ENCODE data around the gene EPC2.
"Not testable (repeated sequence)": the region's sequence is repeated elsewhere in the genome, so short reads cannot be mapped to it uniquely, and the experiment has no call there.

Gene EPC2

DNA sequence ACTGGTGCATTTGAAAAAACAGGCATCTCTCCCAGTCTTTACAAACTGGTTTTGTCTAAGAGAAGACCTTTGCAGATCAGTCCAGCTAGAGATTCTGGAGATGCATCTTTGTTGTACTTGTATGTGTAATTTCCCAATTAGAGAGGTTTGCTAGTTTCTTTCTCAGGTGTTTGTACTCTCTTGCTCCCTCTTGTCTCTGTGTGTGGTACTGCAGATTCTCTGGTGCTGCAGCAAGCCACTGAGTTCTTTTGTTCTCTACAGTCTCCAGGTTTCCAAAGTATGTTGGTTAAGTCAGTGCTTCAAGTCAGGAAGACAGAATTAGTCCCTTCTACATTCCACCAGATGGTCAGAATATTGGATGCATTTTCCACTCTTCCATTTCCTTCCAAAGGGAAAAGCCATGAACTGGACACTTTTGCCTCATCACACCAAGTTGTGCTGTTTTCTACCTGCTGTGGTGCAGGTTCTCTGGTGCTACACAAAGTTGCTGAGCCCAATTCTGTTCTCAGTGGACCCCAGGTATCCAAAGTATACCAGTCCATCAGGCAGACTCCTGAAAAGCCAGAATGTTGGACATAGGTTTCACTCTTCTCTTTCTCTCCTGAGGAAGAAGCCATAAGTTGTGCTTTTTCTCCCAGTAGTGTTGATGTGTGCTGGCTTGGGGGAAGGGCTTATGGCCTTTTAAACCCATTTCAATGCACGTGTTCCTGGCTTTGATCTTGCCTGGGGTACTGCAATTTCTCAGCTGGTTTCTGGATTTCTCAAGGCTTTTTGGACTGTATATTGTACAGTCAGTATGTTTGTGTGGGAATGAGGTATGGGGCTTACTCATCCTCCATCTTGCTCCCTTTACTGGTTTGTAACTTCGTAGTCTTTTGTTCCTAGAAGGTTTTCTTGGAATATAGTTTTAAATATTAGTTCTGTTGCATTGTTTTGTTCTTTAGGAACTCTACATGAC, 29.8 kb downstream of the EPC2 start:
- no peak for DNase-seq (ENCODE audit: low read depth)

DNA sequence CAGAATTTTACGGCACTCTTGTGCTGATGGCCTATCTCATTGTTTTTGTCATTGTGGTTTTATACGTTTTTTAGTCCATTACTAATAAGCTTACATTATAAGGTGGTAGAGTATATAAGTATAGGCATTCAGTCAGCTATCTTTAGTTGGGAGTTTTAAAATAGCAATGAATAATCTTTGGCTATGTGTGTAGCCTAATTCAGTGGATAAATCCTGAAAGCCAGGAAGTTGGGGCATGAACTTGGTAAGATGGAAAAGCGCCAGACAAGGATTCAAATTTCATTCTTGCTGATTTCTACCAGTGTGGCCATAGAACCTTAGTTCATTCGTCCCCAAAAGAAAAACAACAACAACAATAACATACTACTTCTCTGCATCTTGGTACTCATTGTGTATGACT, 31.2 kb downstream of the EPC2 start:
- DNase-seq (ENCODE audit: low read depth), result no peak

DNA sequence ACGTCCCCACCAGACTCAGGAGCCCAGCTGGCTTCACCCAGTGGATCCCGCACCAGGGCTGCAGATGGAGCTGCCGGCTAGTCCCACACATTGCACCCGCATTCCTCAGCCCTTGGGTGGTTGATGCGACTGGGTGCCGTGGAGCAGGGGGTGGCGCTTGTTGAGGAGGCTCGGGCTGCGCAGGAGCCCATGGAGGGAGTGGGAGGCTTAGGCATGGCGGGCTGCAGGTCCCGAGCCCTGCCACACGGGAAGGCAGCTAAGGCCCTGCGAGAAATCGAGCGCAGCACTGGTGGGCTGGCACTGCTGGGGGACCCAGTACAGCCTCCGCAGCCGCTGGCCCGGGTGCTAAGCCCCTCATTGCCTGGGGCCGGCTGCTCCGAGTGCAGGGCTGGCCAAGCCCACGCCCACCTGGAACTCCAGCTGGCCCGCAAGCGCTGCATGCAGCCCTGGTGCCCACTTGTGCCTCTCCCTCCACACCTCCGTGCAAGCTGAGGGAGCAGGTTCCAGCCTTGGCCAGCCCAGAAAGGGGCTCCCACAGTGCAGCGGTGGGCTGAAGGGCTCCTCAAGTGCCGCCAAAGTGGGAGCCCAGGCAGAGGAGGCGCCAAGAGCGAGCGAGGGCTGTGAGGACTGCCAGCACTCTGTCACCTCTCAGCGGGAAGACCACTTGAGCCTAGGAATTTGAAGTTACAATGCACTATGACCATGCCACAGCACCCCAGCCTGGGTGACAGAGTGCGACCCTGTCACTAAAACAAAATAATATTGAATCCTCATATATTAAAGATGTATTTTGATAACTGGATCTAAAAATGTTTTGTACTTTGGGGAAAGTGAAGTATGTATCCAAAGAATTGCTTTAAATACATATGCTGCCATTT, 34.0 kb downstream of the EPC2 start:
- DNase-seq (ENCODE audit: low read depth), result not testable (repeated sequence)

DNA sequence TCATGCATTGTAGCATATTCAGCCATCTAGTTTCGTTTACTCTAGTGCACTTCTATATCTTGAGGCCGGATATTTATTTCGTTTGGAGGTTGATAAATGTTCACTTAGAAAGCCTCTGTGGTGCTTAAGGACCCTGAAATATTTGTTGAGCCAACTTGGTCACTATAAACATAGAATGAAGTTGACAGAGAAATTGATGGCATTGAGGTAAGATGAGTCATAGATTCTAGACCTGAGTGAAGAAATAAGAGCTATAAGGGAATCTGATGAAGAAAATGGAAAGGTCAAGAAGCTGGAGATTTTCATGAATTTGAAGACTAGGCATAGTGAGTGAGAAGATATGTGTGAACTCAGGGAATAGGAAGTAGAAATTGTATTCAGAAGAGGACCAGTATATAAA, 35.9 kb downstream of the EPC2 start:
- DNase-seq (ENCODE audit: low read depth), result no peak

DNA sequence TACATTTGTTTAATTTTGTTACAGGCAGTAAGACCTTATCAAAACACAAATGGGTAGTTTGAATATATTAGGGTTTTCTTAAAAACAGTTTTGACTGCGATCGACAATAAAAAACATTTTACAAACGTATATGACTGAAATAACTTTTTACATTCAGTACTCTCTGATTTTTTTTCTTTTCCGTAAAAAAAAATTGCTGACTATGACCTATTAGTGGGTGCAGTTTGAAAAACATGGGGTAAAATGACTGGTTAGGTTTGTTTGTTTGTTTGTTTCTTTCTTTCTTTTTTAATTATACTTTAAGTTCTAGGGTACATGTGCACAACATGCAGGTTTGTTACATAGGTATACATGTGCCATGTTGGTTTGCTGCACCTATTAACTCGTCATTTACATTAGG, 36.9 kb downstream of the EPC2 start:
- DNase-seq (ENCODE audit: low read depth), result no peak

DNA sequence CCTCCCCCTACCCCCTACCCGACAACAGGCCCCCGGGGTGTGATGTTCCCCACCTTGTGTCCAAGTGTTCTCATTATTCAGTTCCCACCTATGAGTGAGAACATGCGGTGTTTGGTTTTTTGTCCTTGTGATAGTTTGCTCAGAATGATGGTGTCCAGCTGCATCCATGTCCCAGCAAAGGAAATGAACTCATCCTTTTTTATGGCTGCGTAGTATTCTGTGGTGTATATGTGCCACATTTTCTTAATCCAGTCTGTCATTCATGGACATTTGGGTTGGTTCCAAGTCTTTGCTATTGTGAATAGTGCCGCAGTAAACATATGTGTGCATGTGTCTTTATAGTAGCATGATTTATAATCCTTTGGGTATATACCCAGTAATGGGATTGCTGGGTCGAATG, 37.3 kb downstream of the EPC2 start:
- not testable (repeated sequence) for DNase-seq (ENCODE audit: low read depth)

DNA sequence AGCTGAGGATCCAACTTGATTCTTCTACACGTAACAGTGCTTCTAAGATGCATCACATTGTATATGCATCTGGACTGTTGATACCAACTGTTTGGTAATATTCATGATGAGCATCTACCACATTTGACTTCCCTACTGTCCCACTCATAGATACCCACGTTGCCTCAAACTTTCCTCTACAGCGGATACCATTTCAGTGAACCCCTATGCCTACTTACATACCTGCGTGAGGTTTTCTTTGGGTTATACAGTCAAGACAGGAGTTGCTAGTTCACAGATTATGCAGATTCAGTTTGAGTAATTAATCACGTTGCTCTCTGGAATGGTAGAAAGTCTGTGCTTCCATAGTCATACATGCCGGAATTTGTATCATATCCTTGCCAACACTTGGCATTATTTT, 40.0 kb downstream of the EPC2 start:
- no peak for DNase-seq (ENCODE audit: low read depth)

DNA sequence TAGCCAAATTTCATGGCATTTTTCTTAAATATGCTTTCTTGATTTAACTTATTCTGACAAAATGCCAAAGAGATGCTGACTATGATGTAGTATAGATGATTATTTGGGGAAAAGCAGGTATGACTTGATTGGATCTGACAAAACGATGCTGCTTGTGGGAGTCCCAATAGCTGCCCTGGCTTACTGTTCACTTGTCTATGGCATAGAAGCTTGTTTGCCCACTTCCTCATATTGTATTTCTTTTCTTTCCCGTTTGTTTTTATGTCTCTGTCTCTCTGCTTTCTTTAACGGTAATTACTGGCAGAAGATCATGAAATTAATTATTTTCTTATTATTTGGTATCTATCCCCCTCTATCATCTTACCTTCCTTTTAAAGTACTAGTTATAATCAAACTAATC, 43.0 kb downstream of the EPC2 start:
- DNase-seq (ENCODE audit: low read depth), result no peak

DNA sequence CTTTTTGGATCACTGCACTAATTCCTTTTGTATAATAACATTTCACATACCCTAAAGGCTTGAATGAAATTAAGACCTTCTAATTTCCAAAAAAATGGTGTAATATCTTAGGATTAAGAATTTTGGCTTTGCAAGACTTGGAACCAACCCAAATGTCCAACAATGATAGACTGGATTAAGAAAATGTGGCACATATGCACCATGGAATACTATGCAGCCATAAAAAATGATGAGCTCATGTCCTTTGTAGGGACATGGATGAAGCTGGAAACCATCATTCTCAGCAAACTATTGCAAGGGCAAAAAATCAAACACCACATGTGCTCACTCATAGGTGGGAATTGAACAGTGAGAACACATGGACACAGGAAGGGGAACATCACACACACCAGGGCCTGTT, 43.5 kb downstream of the EPC2 start:
- DNase-seq (ENCODE audit: low read depth), result not testable (repeated sequence)

DNA sequence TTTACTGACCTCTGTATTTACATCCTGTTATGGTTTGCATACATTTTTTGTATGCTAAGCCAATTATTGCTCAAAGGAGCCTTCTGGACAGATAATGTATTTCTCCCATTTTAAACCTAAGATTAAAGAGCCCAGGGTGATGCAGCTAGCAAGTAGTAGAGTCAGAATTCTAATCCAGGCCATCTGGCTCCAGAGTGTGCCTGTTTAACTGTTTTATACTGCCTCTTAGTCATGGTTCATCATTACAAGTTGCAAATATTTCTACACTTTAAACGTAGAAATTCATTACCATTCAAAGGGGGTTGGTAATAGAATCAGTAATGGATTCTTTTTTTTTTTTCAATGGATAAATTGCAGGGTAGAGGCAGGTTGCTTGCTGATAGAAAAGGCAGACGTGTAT, 52.4 kb downstream of the EPC2 start:
- no peak for DNase-seq (ENCODE audit: low read depth)

DNA sequence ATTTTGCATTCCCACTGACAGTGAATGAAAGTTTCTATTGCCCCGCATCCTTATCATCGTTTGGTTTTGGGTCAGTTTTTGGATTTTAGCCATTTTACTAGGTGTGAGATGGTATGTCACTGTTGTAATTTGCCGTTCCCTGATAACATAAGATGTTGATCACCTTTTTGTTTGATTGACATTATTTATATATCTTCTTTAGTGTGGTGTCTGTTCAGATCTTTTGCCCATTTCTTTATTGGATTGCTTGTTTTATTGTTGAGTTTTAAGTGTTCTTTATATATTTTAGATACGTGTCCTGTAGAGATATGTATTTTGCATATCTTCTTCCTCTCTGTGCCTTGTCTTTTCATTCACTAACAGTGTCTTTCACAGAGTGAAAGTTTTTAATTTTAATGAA, 55.3 kb downstream of the EPC2 start:
- no peak for DNase-seq (ENCODE audit: low read depth)

DNA sequence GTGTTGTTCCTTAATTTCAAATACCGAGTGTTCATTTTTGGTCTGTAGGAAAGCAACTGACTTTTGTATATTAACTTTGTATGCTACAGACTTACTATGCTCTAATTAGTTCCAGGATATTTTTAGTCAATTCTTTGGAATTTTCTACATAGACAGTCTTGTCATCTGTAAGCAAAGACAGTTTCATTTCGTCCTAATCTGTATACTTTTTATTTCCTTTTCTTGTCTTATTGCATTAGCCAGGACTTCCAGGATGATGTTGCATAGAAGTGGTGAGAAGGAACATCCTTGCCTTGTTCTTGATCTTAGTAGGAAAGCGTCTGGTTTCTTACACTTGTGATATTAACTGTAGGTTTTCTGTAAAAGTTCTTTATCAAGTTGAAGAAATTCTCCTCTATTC, 56.5 kb downstream of the EPC2 start:
- no peak for DNase-seq (ENCODE audit: low read depth)

DNA sequence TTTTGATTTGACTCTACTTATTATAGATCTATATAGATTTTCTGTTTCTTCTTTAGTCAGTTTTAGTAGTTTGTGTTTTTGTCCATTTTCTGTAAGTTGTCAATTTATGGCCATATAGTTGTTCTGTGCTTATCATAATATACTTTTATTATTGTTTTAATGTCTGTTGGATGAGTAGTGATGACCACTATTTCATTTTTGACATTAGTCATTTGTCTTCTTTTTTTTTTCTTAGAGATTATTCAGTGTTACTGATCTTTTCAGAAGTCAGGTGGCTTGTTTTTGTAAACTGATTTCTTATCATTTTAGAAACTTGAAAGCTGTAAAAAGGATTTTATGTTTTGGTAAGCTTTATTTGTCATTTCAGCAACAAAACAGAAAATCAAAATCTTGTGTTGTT, 57.3 kb downstream of the EPC2 start:
- no peak for DNase-seq (ENCODE audit: low read depth)

DNA sequence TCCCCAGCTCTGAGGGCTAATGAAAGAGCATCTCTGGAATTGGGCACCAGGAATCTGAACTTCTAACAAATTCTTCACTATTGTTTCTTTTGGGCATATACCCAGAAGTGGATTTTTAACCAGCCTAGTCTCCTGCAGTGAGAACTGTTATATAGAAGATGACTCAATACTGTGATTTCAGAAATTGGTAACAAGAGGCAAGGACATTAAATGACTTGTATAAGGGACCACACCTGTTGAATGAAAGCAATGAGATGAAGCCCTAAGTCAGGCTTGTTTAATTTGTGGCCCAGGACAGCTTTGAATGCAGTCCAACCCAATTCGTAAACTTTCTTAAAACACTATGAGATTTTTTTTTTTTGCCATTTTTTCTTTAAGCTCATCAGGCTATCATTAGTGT, 57.9 kb downstream of the EPC2 start:
- DNase-seq (ENCODE audit: low read depth), result no peak

DNA sequence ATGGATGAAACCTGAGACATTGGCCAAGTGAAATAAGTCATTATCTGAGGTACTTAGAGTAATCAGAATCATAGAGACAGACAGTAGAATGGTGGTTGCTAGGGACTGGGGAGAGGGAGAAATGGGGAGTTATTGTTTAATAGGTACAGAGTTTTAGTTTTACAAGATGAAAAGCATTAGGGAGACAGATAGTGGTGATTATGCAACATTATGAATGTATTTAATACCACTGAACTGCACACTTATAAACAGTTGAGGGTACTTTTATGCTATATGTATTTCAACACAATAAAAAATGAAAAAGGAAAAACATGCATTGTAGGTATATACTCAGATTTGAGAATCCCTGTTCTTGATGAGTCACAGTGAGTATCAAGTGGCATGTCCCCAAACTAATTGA, 59.7 kb downstream of the EPC2 start:
- DNase-seq (ENCODE audit: low read depth), result no peak

DNA sequence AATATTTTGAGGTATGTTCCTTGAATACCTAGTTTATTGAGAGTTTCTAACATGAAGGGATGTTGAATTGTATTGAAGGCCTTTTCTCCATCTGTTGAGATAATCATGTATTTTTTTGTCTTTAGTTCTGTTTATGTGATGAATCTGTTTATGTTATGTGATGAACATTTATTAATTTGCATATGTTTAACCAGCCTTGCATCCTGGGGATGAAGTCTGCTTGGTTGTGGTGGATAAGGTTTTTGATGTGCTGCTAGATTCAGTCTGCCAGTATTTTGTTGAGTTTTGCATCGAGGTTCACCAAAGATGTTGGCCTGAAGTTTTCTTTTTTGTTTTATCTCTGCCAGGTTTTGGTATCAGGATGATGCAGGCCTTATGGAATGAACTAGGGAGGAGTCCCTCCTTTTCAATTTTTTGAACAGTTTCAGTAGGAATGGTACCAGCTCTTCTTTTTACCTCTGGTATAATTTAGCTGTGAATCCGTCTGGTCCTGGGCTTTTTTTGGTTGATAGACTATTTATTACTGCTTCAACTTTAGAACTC, 71.9 kb downstream of the EPC2 start:
- DNase-seq (ENCODE audit: low read depth), result no peak

DNA sequence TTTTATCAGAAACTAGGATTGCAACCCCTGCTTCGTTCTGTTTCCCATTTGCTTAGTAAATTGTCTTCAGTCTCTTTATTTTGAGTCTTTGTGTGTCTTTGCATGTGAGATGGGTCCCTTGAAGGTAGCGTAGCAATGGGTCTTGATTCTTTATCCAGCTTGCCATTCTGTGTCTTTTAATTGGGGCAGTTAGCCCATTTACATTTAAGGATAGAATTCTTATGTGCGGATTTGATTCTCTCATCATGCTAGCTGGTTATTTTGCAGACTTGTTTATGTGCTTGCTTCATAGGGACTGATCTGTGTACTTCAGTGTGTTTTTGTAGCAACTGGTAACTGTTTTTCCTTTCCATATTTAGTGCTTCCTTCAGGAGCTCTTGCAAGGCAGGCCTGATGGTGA, 73.5 kb downstream of the EPC2 start:
- DNase-seq (ENCODE audit: low read depth), result no peak

DNA sequence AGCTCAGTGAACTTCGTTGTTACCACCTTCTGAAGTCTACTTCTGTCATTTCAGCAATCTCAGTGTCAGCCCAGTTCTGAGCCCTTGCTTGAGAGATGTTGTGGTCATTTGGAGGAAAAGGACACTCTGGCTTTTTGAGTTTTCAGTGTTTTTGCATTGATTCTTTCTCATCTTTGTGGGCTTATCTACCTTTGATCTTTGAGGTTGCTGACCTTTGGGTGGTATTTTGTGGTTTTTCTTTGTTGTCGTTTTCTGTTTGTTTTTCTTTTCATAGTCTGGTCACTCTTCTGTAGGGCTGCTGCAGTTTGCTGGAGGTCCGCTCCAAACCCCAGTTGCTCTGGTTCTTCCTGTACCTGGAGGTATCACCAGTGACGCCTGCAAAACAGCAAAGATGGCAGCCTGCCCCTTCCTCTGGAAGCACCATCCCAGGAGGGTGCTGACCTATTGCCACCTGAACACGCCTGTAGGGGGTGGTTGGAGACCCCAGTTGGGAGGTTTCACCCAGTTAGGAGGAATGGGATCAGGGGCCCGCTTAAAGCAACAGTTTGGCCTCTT, 74.7 kb downstream of the EPC2 start:
- DNase-seq (ENCODE audit: low read depth), result no peak

DNA sequence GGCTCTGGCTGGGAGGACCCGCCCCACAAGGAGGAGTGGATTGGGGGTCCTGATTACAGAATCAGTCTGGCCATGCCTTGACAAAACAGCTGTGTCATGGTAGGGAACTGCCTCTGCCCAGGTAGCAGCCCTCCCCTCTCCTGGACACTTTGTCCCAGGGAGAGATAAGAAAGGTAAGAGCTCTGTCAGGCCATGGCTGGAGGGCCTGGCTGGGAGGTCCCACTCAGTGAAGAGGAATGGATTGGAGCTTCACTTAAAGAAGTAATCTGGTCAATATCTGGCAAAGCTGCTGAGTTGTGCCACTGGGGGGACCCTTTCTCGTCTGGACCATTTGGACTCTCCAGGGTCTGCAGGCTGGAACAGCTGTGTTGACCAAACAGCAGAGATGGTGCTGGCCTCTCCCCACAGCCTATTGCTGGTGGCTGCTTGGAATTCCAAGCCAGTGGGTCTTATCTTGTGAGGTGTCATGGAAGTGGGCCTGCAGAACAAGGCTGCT, 75.4 kb downstream of the EPC2 start:
- DNase-seq (ENCODE audit: low read depth), result no peak

DNA sequence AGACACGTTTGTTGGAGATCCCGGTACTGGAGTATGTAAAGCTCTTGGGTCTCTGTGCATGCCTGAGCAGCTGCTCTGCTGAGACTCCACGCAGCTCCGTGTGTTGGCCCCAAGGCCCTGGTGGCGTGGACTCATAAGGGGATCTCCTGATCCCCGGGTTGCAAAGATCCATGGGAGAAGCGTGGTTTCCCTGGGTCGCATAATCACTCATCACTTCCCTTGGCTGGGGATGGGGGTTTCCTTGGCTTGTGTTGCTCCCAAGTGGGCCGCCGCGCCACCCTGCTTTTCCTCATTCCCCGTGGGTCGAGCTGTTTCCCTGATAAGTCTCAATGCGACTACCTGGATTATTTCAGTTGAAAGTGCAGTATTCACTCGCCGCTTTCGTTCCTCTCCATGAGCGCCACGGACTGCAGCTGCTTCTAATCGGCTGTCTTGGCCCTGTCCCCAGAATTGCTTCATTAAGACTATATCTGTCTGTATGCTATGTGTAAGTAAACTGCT, 76.0 kb downstream of the EPC2 start:
- DNase-seq (ENCODE audit: low read depth), result no peak

DNA sequence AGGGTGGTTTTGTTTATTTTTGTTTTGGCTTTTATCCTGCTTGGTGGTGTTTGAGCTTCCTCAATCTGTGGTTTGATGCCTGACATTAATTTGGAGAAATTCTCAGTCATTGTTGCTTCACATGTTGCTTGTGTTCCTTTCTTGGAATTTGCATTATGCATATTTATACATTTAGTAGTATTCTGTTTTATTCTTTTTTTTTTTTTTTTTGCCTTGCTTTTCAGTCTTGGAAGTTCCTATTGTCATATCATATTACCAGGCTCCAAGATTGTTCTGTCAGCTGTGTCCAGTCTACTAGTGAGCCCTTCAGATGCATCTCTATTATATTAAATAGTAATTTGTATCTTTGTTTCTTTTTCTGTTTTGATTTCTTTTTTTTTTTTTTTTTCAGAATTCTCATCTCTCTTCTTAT, 77.0 kb downstream of the EPC2 start:
- DNase-seq (ENCODE audit: low read depth), result no peak

Measured in activated T-helper 1 cell treated with Interleukin-2 at 50 U/mL for 16 hours (primary cell).